Stimulated activated CD8-positive, alpha-beta memory T cell treated with anti-CD3 and anti-CD28 coated beads, Interleukin-12 subunit alpha, Interleukin-12 subunit beta, amount 100 ng/mL, for 4 hours (primary cell): Measurements from ENCODE around the gene ALX3.
"Not testable (repeated sequence)": the region's sequence is repeated elsewhere in the genome, so short reads cannot be mapped to it uniquely, and the experiment has no call there.

ENCODE experiments used
- DNase-seq: peaks from one replicate; pipeline ENCODE4 v3.0.0-alpha.2; 2020; ENCODE audit warnings: low read depth

Gene ALX3

GRCh38 chr1:110043016-110043415 lies 27.5 kb downstream of the ALX3 start:
- no peak for DNase-seq

GRCh38 chr1:110040548-110040947 lies 29.9 kb downstream of the ALX3 start:
- no peak for DNase-seq

GRCh38 chr1:110039641-110040040 lies 30.8 kb downstream of the ALX3 start:
- no peak for DNase-seq

GRCh38 chr1:110038271-110038670 lies 32.2 kb downstream of the ALX3 start:
- no peak for DNase-seq

GRCh38 chr1:110035236-110035752 lies 35.2 kb downstream of the ALX3 start:
- no peak for DNase-seq

- DNase-seq = peak; percentile 83
These were observed 35.8 kb downstream of the ALX3 start, which contains the start of gene STRIP1 for GRCh38 chr1:110034451-110035235. STRIP1 (plus strand) TSS chr1:110034624; CDS start chr1:110034638, 14 bp downstream.

- no peak for DNase-seq
These were observed 36.4 kb downstream of the ALX3 start for GRCh38 chr1:110034040-110034450.

- no peak for DNase-seq
These were observed 37.1 kb downstream of the ALX3 start for GRCh38 chr1:110033421-110033820.

- no peak for DNase-seq
These were observed 38.1 kb downstream of the ALX3 start for GRCh38 chr1:110032327-110032726.

- DNase-seq = not testable (repeated sequence)
These were observed 39.8 kb downstream of the ALX3 start for GRCh38 chr1:110030687-110031086.

GRCh38 chr1:110024613-110025012 lies 45.9 kb downstream of the ALX3 start:
- DNase-seq = no peak

GRCh38 chr1:110021285-110021684 lies 49.2 kb downstream of the ALX3 start:
- no peak for DNase-seq

GRCh38 chr1:110019770-110020169 lies 50.7 kb downstream of the ALX3 start:
- DNase-seq = no peak

GRCh38 chr1:110018396-110018795 lies 52.1 kb downstream of the ALX3 start:
- no peak for DNase-seq

- DNase-seq = no peak
These were observed 52.7 kb downstream of the ALX3 start for GRCh38 chr1:110017792-110018191.

- no peak for DNase-seq
These were observed 58.2 kb downstream of the ALX3 start for GRCh38 chr1:110012100-110012780.

- no peak for DNase-seq
These were observed 58.9 kb downstream of the ALX3 start for GRCh38 chr1:110011527-110012041.
